ENCODE measurements around the gene RPS6KC1. TPM values are rescaled to one million over a fixed set of nuclear protein-coding genes. Genes with fewer than 3 reads are reported as not detected.

The RPS6KC1 gene
- total RNA-seq, 1 experiment from 2014 or later, result 16.9 TPM

DNA sequence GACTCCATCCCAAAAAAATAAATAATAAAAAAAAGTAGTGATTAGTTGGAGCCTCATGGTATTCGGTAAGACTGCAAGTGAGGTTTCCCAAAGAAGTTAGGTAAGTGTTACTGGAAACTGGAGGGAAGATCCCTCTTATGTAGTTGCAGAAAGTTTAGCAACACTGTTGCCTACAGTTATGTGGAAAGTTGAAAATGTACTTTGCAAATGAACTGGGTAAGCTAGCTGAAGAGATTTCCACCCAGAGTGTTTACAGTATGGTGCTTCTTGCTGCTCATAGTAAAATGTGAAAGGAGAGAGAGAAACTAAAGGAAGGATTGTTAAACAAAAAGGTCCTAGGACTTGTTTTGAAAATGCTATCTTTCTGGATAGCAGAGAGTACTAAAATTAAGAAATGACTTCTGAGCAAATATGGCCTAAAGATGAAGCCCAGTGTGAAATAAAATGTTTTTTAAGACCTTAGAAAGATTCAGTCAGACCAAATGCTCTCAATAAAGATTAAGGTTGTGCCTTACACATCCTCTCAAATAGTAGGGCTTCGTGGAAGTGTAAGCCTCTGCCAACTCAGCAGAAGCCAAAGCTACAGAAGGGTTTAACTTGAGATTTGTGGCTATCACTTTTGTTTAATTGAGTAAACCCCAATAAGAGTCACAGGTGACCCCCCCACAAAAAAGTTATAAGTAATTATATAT is 31.5 kb downstream of the RPS6KC1 start:
- Mint-ChIP-seq H3K4me3 (no peak overlapping the region), H3K27ac (peak overlapping the region in 1 of 3 experiments; percentile 64; a peak in 3 of 7 replicates), H3K27me3 (ENCODE audit: low read depth) (no peaks in the 10 kb centered on the region), H3K36me3 (ENCODE audit: insufficient read depth in 1 of 3, low read depth in 3 of 3) (peaks cover 1 to 25% (median 22%) of the 10 kb centered on the region in 3 experiments; a peak in 5 of 7 replicates), H3K9me3 (no peaks in the 10 kb centered on the region), H3K4me1 (peaks cover 0 to 3% of the 10 kb centered on the region in 2 experiments; a peak in 2 of 4 replicates)
- Histone ChIP-seq H2AK5ac (ENCODE audit: insufficient read length, low read length) (no peak overlapping the region), H2AFZ (ENCODE audit: low read length) (no peak overlapping the region), H3K27ac (ENCODE audit: insufficient read length, low read depth, low read length) (no peak overlapping the region), H3K56ac (ENCODE audit: insufficient read length, low read depth, low read length) (no peak overlapping the region), H4K8ac (replicated peaks; ENCODE audit: insufficient read length, low read depth, low read length) (no peak overlapping the region), H2BK12ac (ENCODE audit: insufficient read length, low read depth, low read length) (no peak overlapping the region), H3K18ac (ENCODE audit: insufficient read length, low read depth, low read length) (no peak overlapping the region), H3K23ac (ENCODE audit: insufficient read length, low read depth, low read length) (no peak overlapping the region), H4K20me1 (ENCODE audit: control insufficient read depth, insufficient read depth, insufficient read length) (no peaks in the 10 kb centered on the region), H3K14ac (ENCODE audit: insufficient read depth, low read length) (no peak overlapping the region), H4K91ac (ENCODE audit: insufficient read length, low read depth, low read length) (no peak overlapping the region), H3K23me2 (ENCODE audit: insufficient read length, low read depth, low read length, poor library complexity, severe bottlenecking) (no peaks in the 10 kb centered on the region), H3K9ac (ENCODE audit: extremely low read depth, insufficient read length, low read length) (no peak overlapping the region), H3K4ac (ENCODE audit: low read depth, low read length) (no peak overlapping the region), H3K79me2 (ENCODE audit: insufficient read depth, low read length) (no peaks in the 10 kb centered on the region), H2BK120ac (ENCODE audit: low read depth, low read length, poor library complexity, severe bottlenecking) (no peak overlapping the region), H3K79me1 (ENCODE audit: insufficient read depth, low read depth, low read length, poor library complexity, severe bottlenecking) (no peaks in the 10 kb centered on the region), H2BK20ac (ENCODE audit: low read depth, low read length, poor library complexity, severe bottlenecking) (no peak overlapping the region), H3K4me2 (ENCODE audit: insufficient read depth, insufficient read length, low read length) (no peak overlapping the region), H4K5ac (ENCODE audit: insufficient read length, low read depth, low read length) (no peak overlapping the region), H3K9me3 (ENCODE audit: control insufficient read depth, low read depth, low read length) (no peaks in the 10 kb centered on the region), H2BK15ac (ENCODE audit: low read depth, low read length) (no peak overlapping the region), H3K4me1 (ENCODE audit: insufficient read depth, low read length) (no peaks in the 10 kb centered on the region; the same call in 1 of the 2 replicates), H3K27me3 (ENCODE audit: insufficient read depth, low read length) (no peaks in the 10 kb centered on the region), H2BK5ac (ENCODE audit: insufficient read length, low read length) (no peak overlapping the region), H3T11ph (ENCODE audit: low read length) (no peak overlapping the region)
- TF ChIP-seq, protein P1, sequence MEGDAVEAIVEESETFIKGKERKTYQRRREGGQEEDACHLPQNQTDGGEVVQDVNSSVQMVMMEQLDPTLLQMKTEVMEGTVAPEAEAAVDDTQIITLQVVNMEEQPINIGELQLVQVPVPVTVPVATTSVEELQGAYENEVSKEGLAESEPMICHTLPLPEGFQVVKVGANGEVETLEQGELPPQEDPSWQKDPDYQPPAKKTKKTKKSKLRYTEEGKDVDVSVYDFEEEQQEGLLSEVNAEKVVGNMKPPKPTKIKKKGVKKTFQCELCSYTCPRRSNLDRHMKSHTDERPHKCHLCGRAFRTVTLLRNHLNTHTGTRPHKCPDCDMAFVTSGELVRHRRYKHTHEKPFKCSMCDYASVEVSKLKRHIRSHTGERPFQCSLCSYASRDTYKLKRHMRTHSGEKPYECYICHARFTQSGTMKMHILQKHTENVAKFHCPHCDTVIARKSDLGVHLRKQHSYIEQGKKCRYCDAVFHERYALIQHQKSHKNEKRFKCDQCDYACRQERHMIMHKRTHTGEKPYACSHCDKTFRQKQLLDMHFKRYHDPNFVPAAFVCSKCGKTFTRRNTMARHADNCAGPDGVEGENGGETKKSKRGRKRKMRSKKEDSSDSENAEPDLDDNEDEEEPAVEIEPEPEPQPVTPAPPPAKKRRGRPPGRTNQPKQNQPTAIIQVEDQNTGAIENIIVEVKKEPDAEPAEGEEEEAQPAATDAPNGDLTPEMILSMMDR (conservative IDR thresholded peaks at IDR 0.05), result no peak
- DNase-seq, result no peak
- WGBS (ENCODE audit: extremely low coverage, insufficient read length, low lambda C conversion rate), result no CpG with 5 or more reads among the region's 2 CpGs

Measured in H9 (cell line).